Measurements from ENCODE around the gene CEP43. TPM values are rescaled to one million over a fixed set of nuclear protein-coding genes. Genes with fewer than 3 reads are reported as not detected.

CEP43 gene
- polyA plus RNA-seq, 3 donors, result 3.8 to 7.1 (median 6.4) TPM

DNA sequence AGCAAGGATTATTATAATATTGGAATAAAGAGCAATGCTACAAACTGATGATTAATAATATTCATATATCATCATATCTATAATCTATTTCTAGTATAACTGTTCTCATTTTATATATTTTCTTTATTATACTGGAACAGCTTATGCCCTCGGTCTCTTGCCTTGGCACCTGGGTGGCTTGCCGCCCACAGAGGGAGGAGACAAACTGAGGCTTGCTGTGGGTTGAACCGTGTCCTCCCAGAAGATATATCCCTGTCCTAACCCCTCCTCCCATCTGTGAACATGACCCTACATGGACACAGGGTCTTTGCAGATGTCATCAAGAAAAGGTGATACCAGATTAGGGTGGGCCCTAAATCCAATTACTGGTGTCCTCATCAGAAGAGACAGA lies 47.5 kb upstream of the CEP43 start:
- Histone ChIP-seq H3K4me3 (replicated peaks in 1 of 3; ENCODE audit: low read depth in 2 of 3, low read length in 3 of 3) (peak overlapping the region in 1 of 3 experiments; percentile 50), H3K36me3 (replicated peaks in 1 of 2; ENCODE audit: control insufficient read depth in 1 of 2, insufficient read depth in 2 of 2, low read length in 2 of 2) (peaks cover 42 to 77% of the 10 kb centered on the region in 2 donors), H3K27ac (ENCODE audit: low read depth in 1 of 2, low read length in 2 of 2) (peak overlapping the region; percentile 77 to 100), H3K9me3 (replicated peaks in 1 of 2; ENCODE audit: control insufficient read depth in 1 of 2, insufficient read depth in 1 of 2, low read length in 2 of 2) (no peaks in the 10 kb centered on the region), H3K79me2 (ENCODE audit: insufficient read depth, low read length) (peaks cover 94% of the 10 kb centered on the region), H3K27me3 (ENCODE audit: control insufficient read depth in 2 of 2, insufficient read depth in 2 of 2, low read length in 2 of 2) (no peaks in the 10 kb centered on the region), H3K4me1 (ENCODE audit: control insufficient read depth in 1 of 2, insufficient read depth in 2 of 2, low read length in 2 of 2) (peaks cover 54 to 63% of the 10 kb centered on the region in 2 donors), H3K9ac (ENCODE audit: insufficient read depth, low read length, poor library complexity, severe bottlenecking) (peak overlapping the region; percentile 30), H2AFZ (ENCODE audit: insufficient read depth, low read depth, low read length, poor library complexity, severe bottlenecking) (no peak overlapping the region), H4K20me1 (ENCODE audit: insufficient read depth, low read length) (peaks cover 94% of the 10 kb centered on the region), H3K4me2 (replicated peaks; ENCODE audit: extremely low read depth, low read length, poor library complexity, severe bottlenecking) (peak overlapping the region; percentile 22)
- TF ChIP-seq, protein P1, sequence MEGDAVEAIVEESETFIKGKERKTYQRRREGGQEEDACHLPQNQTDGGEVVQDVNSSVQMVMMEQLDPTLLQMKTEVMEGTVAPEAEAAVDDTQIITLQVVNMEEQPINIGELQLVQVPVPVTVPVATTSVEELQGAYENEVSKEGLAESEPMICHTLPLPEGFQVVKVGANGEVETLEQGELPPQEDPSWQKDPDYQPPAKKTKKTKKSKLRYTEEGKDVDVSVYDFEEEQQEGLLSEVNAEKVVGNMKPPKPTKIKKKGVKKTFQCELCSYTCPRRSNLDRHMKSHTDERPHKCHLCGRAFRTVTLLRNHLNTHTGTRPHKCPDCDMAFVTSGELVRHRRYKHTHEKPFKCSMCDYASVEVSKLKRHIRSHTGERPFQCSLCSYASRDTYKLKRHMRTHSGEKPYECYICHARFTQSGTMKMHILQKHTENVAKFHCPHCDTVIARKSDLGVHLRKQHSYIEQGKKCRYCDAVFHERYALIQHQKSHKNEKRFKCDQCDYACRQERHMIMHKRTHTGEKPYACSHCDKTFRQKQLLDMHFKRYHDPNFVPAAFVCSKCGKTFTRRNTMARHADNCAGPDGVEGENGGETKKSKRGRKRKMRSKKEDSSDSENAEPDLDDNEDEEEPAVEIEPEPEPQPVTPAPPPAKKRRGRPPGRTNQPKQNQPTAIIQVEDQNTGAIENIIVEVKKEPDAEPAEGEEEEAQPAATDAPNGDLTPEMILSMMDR (IDR thresholded peaks at IDR 0.05), result peak; percentile 28
- Mint-ChIP-seq H3K27ac (peak overlapping the region; percentile 8 to 95 (median 92)), H3K27me3 (ENCODE audit: low read depth in 3 of 3) (no peaks in the 10 kb centered on the region), H3K36me3 (peaks cover 62 to 83% of the 10 kb centered on the region in 2 donors), H3K9me3 (peaks cover 0 to 5% (median 0%) of the 10 kb centered on the region in 7 donors), H3K4me1 (peaks cover 56% of the 10 kb centered on the region), H3K4me3 (peak overlapping the region in 1 of 2 donors; percentile 64)
- intact Hi-C loops (cut with micrococcal nuclease), result loop anchor here in 1 of 2 donors (10.0 kb wide), 1 partner anchor 327 kb away; the partner anchor contains the start of gene RPS6KA2
- WGBS (ENCODE audit: insufficient coverage), result no CpG with 5 or more reads among the region's 3 CpGs
- no peak for DNase-seq

DNA sequence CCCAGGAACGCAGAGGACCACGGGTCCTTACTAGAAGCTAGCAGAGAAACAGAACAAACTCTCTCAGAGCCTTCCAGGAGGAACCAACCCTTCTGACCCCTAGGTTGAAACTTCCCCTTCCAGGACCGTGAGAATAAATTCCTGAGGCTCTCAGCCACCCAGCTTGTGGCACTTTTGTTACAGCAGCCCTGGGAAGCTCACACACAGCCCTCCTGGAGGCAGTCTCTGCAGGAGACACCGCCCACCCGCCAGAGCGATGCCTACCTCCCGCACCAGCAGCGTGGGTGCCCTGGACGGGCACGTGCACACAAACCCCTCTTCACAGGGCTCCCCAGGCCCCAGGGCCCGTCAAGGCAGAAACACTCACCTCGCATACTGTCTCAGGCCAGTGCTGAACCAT lies 47.1 kb upstream of the CEP43 start:
- DNase-seq, result peak in 2 of 3 donors; percentile 63 to 68
- peak overlapping the region; percentile 82 to 92 (median 90) for H3K27ac Mint-ChIP-seq
- peak overlapping the region in 1 of 2 donors; percentile 50 for H3K4me3 Mint-ChIP-seq
- H3K9me3 Mint-ChIP-seq, result peaks cover 0 to 5% (median 0%) of the 10 kb centered on the region in 7 donors
- WGBS (ENCODE audit: insufficient coverage), result 83% methylated on average over 8 of the region's 12 CpGs
- peak overlapping the region in 1 of 3 experiments; percentile 50 for H3K4me3 ChIP-seq (replicated peaks in 1 of 3; ENCODE audit: low read depth in 2 of 3, low read length in 3 of 3)
- peaks cover 38 to 73% of the 10 kb centered on the region in 2 donors for H3K36me3 ChIP-seq (replicated peaks in 1 of 2; ENCODE audit: control insufficient read depth in 1 of 2, insufficient read depth in 2 of 2, low read length in 2 of 2)
- peak overlapping the region; percentile 22 for H3K4me2 ChIP-seq (replicated peaks; ENCODE audit: extremely low read depth, low read length, poor library complexity, severe bottlenecking)
- no peaks in the 10 kb centered on the region for H3K27me3 Mint-ChIP-seq (ENCODE audit: low read depth in 3 of 3)
- H3K27me3 ChIP-seq (ENCODE audit: control insufficient read depth in 2 of 2, insufficient read depth in 2 of 2, low read length in 2 of 2), result no peaks in the 10 kb centered on the region
- peaks cover 90% of the 10 kb centered on the region for H4K20me1 ChIP-seq (ENCODE audit: insufficient read depth, low read length)
- peaks cover 95% of the 10 kb centered on the region for H3K79me2 ChIP-seq (ENCODE audit: insufficient read depth, low read length)
- H3K4me1 ChIP-seq (ENCODE audit: control insufficient read depth in 1 of 2, insufficient read depth in 2 of 2, low read length in 2 of 2), result peaks cover 58 to 68% of the 10 kb centered on the region in 2 donors
- TF ChIP-seq, protein P1 (IDR thresholded peaks at IDR 0.05), result no peak
- H2AFZ ChIP-seq (ENCODE audit: insufficient read depth, low read depth, low read length, poor library complexity, severe bottlenecking), result no peak overlapping the region
- peaks cover 56% of the 10 kb centered on the region for H3K4me1 Mint-ChIP-seq
- peak overlapping the region; percentile 77 to 100 for H3K27ac ChIP-seq (ENCODE audit: low read depth in 1 of 2, low read length in 2 of 2)
- H3K9ac ChIP-seq (ENCODE audit: insufficient read depth, low read length, poor library complexity, severe bottlenecking), result peak overlapping the region; percentile 30
- intact Hi-C loops (cut with micrococcal nuclease), result loop anchor here in 1 of 2 donors (10.0 kb wide), 1 partner anchor 327 kb away; the partner anchor contains the start of gene RPS6KA2
- H3K36me3 Mint-ChIP-seq, result peaks cover 58 to 79% of the 10 kb centered on the region in 2 donors
- no peaks in the 10 kb centered on the region for H3K9me3 ChIP-seq (replicated peaks in 1 of 2; ENCODE audit: control insufficient read depth in 1 of 2, insufficient read depth in 1 of 2, low read length in 2 of 2)
